Stimulated activated CD8-positive, alpha-beta memory T cell treated with anti-CD3 and anti-CD28 coated beads, Interleukin-12 subunit alpha, Interleukin-12 subunit beta, amount 100 ng/mL, for 24 hours (primary cell): ENCODE results near the gene MS4A6A.
"Not testable (repeated sequence)": the region's sequence is repeated elsewhere in the genome, so short reads cannot be mapped to it uniquely, and the experiment has no call there.

Experiments used
- DNase-seq: peaks from one replicate; pipeline ENCODE4 v3.0.0-alpha.2; 2020; ENCODE audit errors: extremely low read depth

MS4A6A gene

GRCh38 chr11:60183591-60184205 is 815 bp upstream of the MS4A6A start:
- DNase-seq, result no peak

DNA sequence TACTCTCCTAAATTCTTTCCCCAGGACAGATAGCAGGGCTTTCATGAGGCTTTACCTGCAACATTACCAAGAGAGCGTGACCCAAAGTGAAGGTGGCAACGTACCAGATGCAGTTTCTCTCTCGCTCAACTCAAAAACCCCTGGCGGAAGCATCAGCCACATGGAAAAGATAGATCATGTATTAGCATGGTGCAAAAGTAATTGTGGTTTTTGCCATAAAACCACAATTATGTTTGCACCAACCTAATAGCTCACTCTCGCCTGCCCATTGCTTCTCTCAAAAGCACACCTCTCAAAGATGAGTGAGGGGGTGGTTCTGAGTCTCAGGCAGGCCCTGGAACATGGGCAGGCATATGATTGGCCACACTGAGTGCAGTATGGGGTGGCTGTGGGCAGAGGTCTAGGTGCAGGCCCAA is 7.0 kb downstream of the MS4A6A start:
- no peak for DNase-seq

- no peak for DNase-seq
Measured at GRCh38 chr11:60172011-60172410, 10.9 kb downstream of the MS4A6A start.

- no peak for DNase-seq
Measured at GRCh38 chr11:60170566-60170965, 12.3 kb downstream of the MS4A6A start.

DNA sequence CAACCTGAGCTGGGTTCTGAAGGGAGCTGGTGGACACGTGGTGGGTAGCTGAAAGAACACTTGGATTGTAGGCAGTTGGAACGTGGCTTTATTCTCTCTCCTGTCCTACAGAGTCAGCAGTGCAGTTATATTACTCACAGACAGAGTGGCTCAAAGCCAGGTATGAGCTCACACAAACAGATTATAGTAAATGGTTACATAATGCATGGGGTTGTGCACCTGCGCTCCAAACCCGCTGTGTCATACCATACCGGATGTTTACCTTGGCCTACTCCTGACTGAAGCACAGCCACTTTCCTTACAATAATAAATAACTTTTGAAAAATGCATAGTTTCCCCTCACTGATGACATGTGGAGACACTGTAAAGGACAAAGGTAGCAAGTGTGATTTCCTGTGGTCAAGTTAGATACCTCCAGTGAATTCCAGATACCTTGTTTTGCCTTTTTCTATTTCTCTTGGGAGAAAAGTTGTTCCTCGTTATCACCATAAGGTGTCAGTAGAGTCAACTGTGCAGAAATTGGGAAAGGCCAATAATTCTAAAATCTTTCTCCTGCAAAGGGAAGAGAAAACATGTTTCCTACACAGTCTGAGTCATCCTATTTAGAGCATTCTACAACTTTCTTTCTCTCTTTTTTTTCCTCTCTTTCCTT is 13.5 kb downstream of the MS4A6A start:
- no peak for DNase-seq

- no peak for DNase-seq
Measured at GRCh38 chr11:60168306-60168705, 14.6 kb downstream of the MS4A6A start.

DNA sequence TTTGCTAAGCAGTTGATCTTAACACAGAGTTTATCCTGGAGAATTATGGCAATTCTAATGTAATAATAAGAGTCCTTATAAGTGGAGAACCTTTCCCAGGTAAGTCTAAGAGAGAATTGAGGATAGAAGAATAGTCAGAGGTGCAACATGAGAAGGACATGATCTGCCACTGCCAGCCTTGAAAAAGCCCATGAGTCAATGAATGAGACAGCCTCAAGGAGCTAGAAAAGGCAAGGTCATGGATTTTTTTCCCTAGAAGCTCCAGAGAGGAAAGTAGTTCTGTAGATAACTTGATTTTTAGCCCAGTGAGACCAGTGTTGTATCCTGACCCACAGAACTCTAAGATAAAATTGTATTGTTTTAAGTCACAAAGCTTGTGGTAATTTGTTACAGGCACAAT is 16.9 kb downstream of the MS4A6A start:
- DNase-seq, result no peak

DNA sequence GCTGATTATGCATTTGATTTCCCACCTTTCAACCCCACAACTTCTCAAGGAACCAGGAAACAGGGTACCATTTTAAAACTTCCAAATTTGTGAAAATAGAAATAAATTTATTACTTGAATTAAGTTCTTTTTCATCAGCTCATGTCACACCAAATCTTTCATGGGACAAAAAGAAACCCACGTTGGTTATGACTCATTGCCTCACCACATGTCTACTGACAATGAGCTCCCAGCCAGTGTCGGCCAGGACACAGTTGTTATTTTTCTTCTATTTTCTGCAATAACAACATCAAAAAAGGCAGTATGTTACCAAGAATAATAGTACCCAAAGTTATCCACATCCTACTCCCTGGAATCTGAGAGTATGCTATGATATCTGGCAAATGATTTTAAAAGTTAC is 17.3 kb downstream of the MS4A6A start:
- no peak for DNase-seq

DNA sequence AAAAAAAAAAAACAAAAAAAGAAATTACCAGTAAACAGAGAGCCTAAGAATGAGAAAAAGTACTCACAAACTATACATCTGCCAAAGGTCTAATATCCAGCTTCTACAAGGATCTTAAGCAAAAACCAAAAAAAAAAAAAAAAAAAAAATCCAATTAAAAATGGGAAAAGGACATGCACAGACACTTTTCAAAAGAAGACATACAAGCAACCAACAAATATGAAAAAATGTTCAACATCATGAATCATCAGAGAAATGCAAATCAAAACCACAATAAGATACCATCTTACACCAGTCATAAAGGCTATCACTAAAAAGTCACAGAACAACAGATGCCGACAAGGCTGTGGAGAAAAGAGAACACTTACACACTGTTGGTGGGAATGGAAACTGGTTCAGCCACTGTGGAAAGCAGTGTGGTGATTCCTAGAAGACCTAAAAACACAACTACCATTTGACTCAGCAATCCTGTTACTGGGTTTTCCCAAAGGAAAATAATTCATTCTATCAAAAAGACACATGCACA is 18.3 kb downstream of the MS4A6A start:
- DNase-seq, result no peak

DNA sequence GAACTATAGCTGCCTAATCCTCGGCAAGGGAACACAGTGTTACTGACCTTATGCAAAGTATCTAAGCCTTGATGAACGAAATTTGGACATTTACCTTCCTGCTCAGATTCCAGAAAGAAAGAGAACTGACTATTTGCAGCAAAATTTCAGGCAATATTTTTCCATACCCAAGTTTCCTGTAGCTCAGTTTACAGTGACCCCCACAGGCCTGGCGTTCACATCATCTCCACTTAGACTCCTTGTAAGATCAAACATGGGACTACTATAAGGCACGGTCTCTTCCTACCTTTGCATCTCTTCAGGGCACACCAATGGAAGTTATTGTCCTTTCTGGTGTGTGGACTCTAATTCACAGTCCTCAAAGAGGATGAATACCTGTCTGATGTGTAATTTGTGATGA is 21.1 kb downstream of the MS4A6A start:
- DNase-seq, result no peak

DNA sequence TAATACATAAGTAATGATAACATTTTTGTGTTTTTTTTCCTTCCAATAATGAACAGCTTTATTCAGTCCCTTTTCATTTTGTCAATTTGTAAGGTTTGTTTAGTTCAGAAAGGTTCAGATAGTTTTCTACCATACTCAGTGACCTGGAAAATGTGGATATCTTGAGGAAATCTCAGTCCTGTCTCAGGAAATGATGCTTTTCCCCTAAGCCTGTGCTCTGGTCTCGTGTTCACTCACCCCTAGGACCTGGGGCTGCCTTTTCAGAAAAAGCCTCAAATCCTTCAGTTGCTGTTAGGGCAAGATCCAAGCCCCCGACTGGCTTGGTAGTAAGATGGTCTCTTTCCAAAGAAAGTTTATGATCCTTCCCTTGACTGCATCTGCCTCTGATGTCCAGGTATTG is 21.8 kb downstream of the MS4A6A start:
- no peak for DNase-seq

DNA sequence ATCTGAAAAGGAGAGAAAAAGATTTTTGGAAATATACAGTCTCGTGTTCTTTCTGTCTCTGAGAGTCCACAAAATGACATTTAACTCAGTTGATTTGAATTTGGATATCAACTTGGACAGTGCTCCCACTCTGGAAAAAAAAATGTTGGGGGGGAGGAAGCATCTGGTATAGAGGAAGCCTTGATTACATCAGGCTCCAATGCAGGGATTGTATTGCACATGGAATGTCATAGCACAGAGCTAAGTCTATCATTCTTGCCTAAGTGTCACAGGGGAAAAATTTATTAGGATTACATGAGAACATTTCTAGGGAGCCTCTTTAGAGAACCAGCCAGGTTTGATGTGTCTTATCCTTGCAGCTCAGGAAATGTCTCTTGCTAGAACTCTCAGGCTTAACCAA is 23.0 kb downstream of the MS4A6A start:
- no peak for DNase-seq

DNA sequence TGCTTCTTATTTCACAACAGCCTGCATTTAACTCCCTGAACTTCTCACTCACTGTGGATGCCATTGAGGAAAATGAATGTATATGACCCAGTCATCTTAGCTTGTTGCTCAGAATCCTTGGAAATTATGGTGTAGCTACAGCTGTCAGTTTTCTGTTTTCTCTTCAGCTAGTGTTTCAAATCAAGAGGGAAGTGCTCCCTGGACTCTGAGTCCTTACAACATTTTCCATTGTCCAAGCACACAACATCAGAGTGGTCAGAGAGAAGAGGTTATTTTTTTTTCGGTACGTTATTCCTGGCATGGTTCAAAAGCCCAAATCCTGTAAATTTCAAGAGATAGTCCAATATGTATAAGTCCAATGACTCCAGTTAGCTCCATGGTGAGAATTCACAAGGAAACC is 23.6 kb downstream of the MS4A6A start:
- DNase-seq, result no peak

DNA sequence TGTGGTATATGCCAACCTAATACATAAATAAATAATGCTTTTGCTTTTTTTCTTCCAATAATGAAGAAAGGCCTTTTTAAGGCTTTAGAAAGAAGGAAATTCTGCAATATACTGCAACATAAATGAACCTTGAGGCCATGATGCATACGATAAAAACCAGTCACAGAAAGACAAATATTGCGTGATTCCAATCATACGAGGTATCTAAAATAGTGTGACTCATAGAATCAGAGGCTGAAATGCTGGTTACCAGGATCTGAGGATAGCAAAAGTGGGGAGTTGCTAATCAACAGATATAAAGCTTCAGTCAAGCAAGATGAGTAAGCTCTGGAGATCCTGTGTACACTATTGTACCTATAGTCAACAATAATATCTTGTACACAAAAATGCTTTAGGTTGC is 24.2 kb downstream of the MS4A6A start:
- no peak for DNase-seq

GRCh38 chr11:60155931-60156330 is 27.0 kb downstream of the MS4A6A start:
- DNase-seq, result no peak

GRCh38 chr11:60152727-60153126 is 30.2 kb downstream of the MS4A6A start:
- not testable (repeated sequence) for DNase-seq

- no peak for DNase-seq
Measured at GRCh38 chr11:60150279-60150678, 32.6 kb downstream of the MS4A6A start.

- DNase-seq, result no peak
Measured at GRCh38 chr11:60145677-60146076, 37.2 kb downstream of the MS4A6A start.

DNA sequence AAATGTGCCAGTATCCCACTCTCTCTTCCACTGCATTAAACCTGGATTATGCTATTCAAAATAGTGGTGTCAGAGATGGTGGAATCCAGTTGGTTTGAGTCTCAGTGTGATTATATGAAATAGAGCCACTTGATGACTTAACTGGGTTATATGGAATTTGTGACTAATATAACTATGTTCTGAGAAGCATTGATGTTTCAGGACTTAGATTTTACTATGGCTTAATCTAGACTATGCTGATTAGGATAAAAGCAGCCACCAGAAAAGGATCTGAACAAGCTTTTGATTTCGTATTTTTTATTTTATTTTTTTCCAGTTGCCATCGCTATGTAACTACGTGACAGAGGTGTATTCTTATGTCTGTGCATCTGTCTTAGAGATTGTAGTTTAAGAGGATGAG is 39.1 kb downstream of the MS4A6A start:
- no peak for DNase-seq

DNA sequence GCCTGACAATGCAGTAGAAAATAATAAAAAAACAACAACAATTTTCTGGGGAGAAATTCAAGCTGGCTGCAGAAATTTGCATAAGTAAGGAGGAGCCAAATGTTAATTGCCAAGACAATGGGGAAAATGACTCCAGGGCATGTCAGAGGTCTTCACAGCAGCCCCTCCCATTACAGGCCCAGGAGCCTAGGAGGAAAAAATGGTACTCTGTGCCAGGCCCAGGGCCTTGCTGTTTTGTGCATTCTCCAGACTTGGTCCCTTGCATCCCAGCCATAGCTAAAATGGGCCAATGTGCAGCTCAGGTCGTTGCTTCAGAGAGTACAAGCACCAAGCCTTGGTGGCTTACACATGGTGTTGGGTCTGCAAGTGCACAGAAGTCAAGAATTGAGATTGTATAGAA is 49.0 kb downstream of the MS4A6A start:
- DNase-seq, result no peak

DNA sequence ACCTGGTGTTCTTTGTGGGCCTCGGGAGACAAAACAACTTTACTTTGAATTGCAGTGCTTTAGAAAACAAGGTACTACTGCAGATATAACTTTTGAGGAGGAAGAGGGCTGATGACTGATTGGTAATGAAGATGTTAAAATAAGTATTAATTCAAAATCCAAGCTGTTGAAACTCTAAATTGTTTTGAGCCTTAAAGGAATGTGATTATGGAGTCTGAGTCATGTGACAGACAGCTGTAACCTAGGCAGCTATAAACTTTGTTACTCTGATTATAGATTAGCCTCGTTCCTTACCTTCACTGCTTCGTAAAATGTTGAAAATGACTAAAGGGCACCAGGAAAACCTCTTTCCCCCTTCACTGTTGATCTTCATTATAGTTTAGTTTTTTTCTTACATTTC is 51.0 kb downstream of the MS4A6A start:
- no peak for DNase-seq

- no peak for DNase-seq
Measured at GRCh38 chr11:60130496-60130895, 52.4 kb downstream of the MS4A6A start.

DNA sequence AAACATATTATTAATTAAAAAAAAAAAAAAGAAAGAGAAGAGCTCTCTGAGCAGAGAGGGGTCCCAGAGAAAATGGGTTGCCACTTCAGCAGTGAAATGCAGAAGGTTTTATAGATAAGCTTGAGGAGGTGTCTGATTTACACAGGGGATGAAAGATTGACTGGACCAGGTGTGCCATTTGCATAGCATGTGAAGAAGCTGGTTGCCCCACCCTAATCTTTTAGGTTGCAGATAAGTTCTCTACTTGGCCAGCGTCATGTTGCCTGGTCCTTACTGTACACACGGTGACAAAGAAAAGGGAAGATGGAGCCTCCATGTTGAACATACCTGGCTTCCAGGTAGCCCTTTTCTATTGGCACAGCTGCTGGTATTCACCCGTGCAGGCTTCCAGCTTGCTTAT is 53.0 kb downstream of the MS4A6A start:
- DNase-seq, result no peak

- not testable (repeated sequence) for DNase-seq
Measured at GRCh38 chr11:60128866-60129265, 54.0 kb downstream of the MS4A6A start.
